Neural cell (in vitro differentiated cells): Measurements from ENCODE around the gene MRGPRD. TPM values are rescaled to one million over a fixed set of nuclear protein-coding genes. Genes with fewer than 3 reads are reported as not detected.

ENCODE experiments used
- H2AFZ ChIP-seq: fragments of 200-600, 300-800 bp; sonication (generic), shearing (Covaris generic); 2 replicates; pipeline ENCODE4 v1.6.0; 2014; ENCODE audit warnings: low read depth, mild to moderate bottlenecking, antibody characterized with exemption, low read length, moderate library complexity
- H3F3A ChIP-seq: fragments of 200-600 bp; shearing (Covaris generic); 2 replicates; pipeline ENCODE4 v1.6.1; 2016; ENCODE audit warnings: mild to moderate bottlenecking, moderate library complexity, mixed read lengths, antibody characterized with exemption, low read length; ENCODE audit not compliant: insufficient read depth, poor library complexity, severe bottlenecking
- H3K27ac ChIP-seq: fragments of 200-600, 300-800 bp; sonication (generic), shearing (Covaris generic); 2 replicates; pipeline ENCODE4 v1.5.1; 2014; ENCODE audit warnings: mild to moderate bottlenecking, low read length, moderate library complexity
- H3K27me3 ChIP-seq: fragments of 300-800, 200-600 bp; sonication (generic), shearing (Covaris generic); 2 replicates; pipeline ENCODE4 v1.6.0; 2014; ENCODE audit warnings: mild to moderate bottlenecking, low read depth, low read length, moderate library complexity; ENCODE audit not compliant: insufficient read depth
- H3K36me3 ChIP-seq: fragments of 300-800, 200-600 bp; sonication (generic), shearing (Covaris generic); 2 replicates; pipeline ENCODE4 v1.5.1; 2014; ENCODE audit warnings: mild to moderate bottlenecking, antibody characterized with exemption, low read length, moderate library complexity; ENCODE audit not compliant: insufficient read depth
- H3K4me2 ChIP-seq: fragments of 300-800, 200-600 bp; sonication (generic), shearing (Covaris generic); 2 replicates; pipeline ENCODE4 v1.6.0; 2014; ENCODE audit warnings: mild to moderate bottlenecking, low read length
- H3K4me3 ChIP-seq: fragments of 300-800, 200-600 bp; sonication (generic), shearing (Covaris generic); 2 replicates; pipeline ENCODE4 v1.5.1; 2014; ENCODE audit warnings: mild to moderate bottlenecking, low read length, moderate library complexity
- H3K79me2 ChIP-seq: fragments of 200-600 bp; shearing (Covaris generic); replicated peaks from 2 replicates; pipeline ENCODE4 v1.6.0; 2014; ENCODE audit warnings: mild to moderate bottlenecking, low read length, moderate library complexity; ENCODE audit not compliant: insufficient read depth
- H3K9ac ChIP-seq: fragments of 300-800, 200-600 bp; sonication (generic), shearing (Covaris generic); 2 replicates; pipeline ENCODE4 v1.6.1; 2016; ENCODE audit warnings: mild to moderate bottlenecking, low read length, mixed read lengths
- H3K9me2 ChIP-seq: fragments of 200-600 bp; shearing (Covaris generic); 2 replicates; pipeline ENCODE4 v1.6.1; 2016; ENCODE audit warnings: mild to moderate bottlenecking, low read length, mixed read lengths; ENCODE audit not compliant: insufficient read depth
- H3K9me3 ChIP-seq: fragments of 200-600, 300-800 bp; sonication (generic), shearing (Covaris generic); 2 replicates; pipeline ENCODE4 v1.6.1; 2016; ENCODE audit warnings: mild to moderate bottlenecking, mixed run types, low read length, moderate library complexity, mixed read lengths
- H4K20me1 ChIP-seq: fragments of 200-600 bp; shearing (Covaris generic); 2 replicates; pipeline ENCODE4 v1.6.1; 2016; ENCODE audit warnings: mild to moderate bottlenecking, mixed run types; ENCODE audit not compliant: insufficient read depth
- CTCF ChIP-seq: fragments of 450-650 bp; IDR thresholded peaks from 2 replicates; pipeline ENCODE4 v1.5.1; 2014; ENCODE audit warnings: antibody characterized with exemption, mild to moderate bottlenecking, moderate library complexity; ENCODE audit not compliant: poor library complexity, severe bottlenecking
- EP300 ChIP-seq: fragments of 450-650 bp; conservative IDR thresholded peaks from 2 replicates; pipeline ENCODE4 v1.6.1; 2014; ENCODE audit warnings: antibody characterized with exemption, mild to moderate bottlenecking, moderate library complexity; ENCODE audit not compliant: poor library complexity, severe bottlenecking
- EZH2 ChIP-seq: fragments of 200-600, 300-800 bp; shearing (Covaris generic), sonication (generic); IDR thresholded peaks from 2 replicates; pipeline ENCODE4 v1.6.1; 2014; ENCODE audit warnings: antibody characterized with exemption, low read length, borderline replicate concordance, mild to moderate bottlenecking; ENCODE audit not compliant: insufficient read depth, poor library complexity, severe bottlenecking
- MXI1 ChIP-seq: fragments of 450-650 bp; conservative IDR thresholded peaks from 2 replicates; pipeline ENCODE4 v1.6.1; 2014; ENCODE audit warnings: antibody characterized with exemption, mild to moderate bottlenecking; ENCODE audit not compliant: poor library complexity, severe bottlenecking
- POLR2AphosphoS5 ChIP-seq: IDR thresholded peaks from 2 replicates; pipeline ENCODE4 v1.6.1; 2012
- RAD21 ChIP-seq: fragments of 450-650 bp; conservative IDR thresholded peaks from 2 replicates; pipeline ENCODE4 v1.6.1; 2014; ENCODE audit warnings: antibody characterized with exemption, mild to moderate bottlenecking, moderate library complexity
- REST ChIP-seq: IDR thresholded peaks from 2 replicates; pipeline ENCODE4 v1.6.1; 2012; ENCODE audit warnings: borderline replicate concordance
- SMC3 ChIP-seq: fragments of 450-650 bp; conservative IDR thresholded peaks from 2 replicates; pipeline ENCODE4 v1.6.1; 2014; ENCODE audit warnings: antibody characterized with exemption, mild to moderate bottlenecking, moderate library complexity; ENCODE audit not compliant: poor library complexity
- TAF1 ChIP-seq: IDR thresholded peaks from 2 replicates; pipeline ENCODE4 v1.6.1; 2012; ENCODE audit warnings: low read depth
- polyA plus RNA-seq: library from polyadenylated mRNA; depleted of rRNA; stranded (reverse); fragments of >200 nt; gene quantifications from 2 replicates; pipeline ENCODE4 v1.2.3, GENCODE V29; 2014

MRGPRD gene
- polyA plus RNA-seq, 1 donor from 2014 or later: not detected

GRCh38 chr11:68997995-68998348 is 17.2 kb upstream of the MRGPRD start:
- H2AFZ ChIP-seq: no peak overlapping the region
- no peaks in the 10 kb centered on the region for H4K20me1 ChIP-seq
- H3K27ac ChIP-seq: no peak overlapping the region
- no peak overlapping the region for H3K4me3 ChIP-seq
- H3F3A ChIP-seq: no peaks in the 10 kb centered on the region
- H3K9me2 ChIP-seq: no peaks in the 10 kb centered on the region
- H3K9ac ChIP-seq: no peak overlapping the region
- no peaks in the 10 kb centered on the region for H3K27me3 ChIP-seq
- TF ChIP-seq EZH2 (no peak), EP300 (no peak), CTCF (no peak), MXI1 (no peak), SMC3 (no peak), RAD21 (no peak), POLR2AphosphoS5 (no peak), REST (no peak), TAF1 (no peak)
- no peaks in the 10 kb centered on the region for H3K79me2 ChIP-seq
- H3K9me3 ChIP-seq: no peaks in the 10 kb centered on the region
- H3K4me2 ChIP-seq: no peak overlapping the region
- no peaks in the 10 kb centered on the region for H3K36me3 ChIP-seq

GRCh38 chr11:68997124-68997994 is 16.6 kb upstream of the MRGPRD start:
- Histone ChIP-seq H3K27me3 (no peaks in the 10 kb centered on the region), H2AFZ (no peak overlapping the region), H3K9ac (no peak overlapping the region), H3F3A (no peaks in the 10 kb centered on the region), H3K27ac (no peak overlapping the region), H3K4me3 (no peak overlapping the region), H3K36me3 (no peaks in the 10 kb centered on the region), H3K9me3 (no peaks in the 10 kb centered on the region), H4K20me1 (no peaks in the 10 kb centered on the region), H3K9me2 (no peaks in the 10 kb centered on the region), H3K79me2 (no peaks in the 10 kb centered on the region), H3K4me2 (no peak overlapping the region)
- TF ChIP-seq SMC3 (no peak), RAD21 (no peak), POLR2AphosphoS5 (no peak), REST (no peak), EZH2 (no peak), TAF1 (no peak), CTCF (no peak), EP300 (no peak), MXI1 (no peak)
